Measurements from ENCODE around the gene TXNDC17.
"Not testable (repeated sequence)": the region's sequence is repeated elsewhere in the genome, so short reads cannot be mapped to it uniquely, and the experiment has no call there.

Gene TXNDC17

DNA sequence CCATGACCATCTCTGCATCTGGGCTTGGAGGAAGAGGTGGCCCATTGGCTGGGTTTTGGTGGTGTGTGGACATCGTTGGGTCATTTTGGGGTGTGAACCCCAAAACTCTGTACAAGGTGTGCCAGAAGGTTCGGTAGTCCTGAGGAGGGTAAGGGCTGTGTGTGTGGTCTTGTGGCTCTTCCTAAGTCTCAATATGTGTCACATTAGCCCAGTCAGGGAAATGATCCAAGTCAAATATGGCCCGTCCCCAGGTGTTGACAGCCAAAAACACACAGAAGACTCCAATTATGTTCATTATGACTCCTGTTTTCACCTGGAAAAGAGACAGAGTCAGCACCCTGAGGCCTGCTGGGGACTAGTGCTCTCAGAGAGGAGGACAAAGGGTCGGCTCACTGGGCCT lies 45.2 kb downstream of the TXNDC17 start:
- no peak for DNase-seq

GRCh38 chr17:6688944-6689343 lies 48.1 kb downstream of the TXNDC17 start:
- no peak for DNase-seq

GRCh38 chr17:6690641-6691040 lies 49.8 kb downstream of the TXNDC17 start:
- DNase-seq = no peak

GRCh38 chr17:6691546-6691945 lies 50.7 kb downstream of the TXNDC17 start:
- DNase-seq = no peak

- not testable (repeated sequence) for DNase-seq
Measured at GRCh38 chr17:6691958-6692357, 51.1 kb downstream of the TXNDC17 start.
